A673 (cell line): ENCODE data around the gene ZSCAN12.

Source experiments
- CTCF ChIP-seq: fragments of 300-800, 200-600 bp; sonication (generic); conservative IDR thresholded peaks from 2 replicates; pipeline ENCODE4 v1.5.1; 2017; ENCODE audit warnings: low read depth, mild to moderate bottlenecking, antibody characterized with exemption, low read length, moderate library complexity, mixed read lengths
- EZH2 ChIP-seq: fragments of 200-600 bp; sonication (generic); IDR thresholded peaks from 2 replicates; pipeline ENCODE4 v1.6.1; 2017; ENCODE audit warnings: borderline replicate concordance, low read depth, mild to moderate bottlenecking, mixed read lengths, antibody characterized with exemption, low read length; ENCODE audit not compliant: poor library complexity, severe bottlenecking

GRCh38 chr6:28425944-28426541 is 26.5 kb upstream of the ZSCAN12 start:
- TF ChIP-seq CTCF (no peak), EZH2 (no peak)
